NCI-H748 (cell line): Measurements from ENCODE around the gene ZNF83.

Experiments
- DNase-seq: peaks from one replicate; lab custom pipeline; 2025; ENCODE audit not compliant: unreplicated experiment; lab: John Stamatoyannopoulos, UW

The ZNF83 gene

DNA sequence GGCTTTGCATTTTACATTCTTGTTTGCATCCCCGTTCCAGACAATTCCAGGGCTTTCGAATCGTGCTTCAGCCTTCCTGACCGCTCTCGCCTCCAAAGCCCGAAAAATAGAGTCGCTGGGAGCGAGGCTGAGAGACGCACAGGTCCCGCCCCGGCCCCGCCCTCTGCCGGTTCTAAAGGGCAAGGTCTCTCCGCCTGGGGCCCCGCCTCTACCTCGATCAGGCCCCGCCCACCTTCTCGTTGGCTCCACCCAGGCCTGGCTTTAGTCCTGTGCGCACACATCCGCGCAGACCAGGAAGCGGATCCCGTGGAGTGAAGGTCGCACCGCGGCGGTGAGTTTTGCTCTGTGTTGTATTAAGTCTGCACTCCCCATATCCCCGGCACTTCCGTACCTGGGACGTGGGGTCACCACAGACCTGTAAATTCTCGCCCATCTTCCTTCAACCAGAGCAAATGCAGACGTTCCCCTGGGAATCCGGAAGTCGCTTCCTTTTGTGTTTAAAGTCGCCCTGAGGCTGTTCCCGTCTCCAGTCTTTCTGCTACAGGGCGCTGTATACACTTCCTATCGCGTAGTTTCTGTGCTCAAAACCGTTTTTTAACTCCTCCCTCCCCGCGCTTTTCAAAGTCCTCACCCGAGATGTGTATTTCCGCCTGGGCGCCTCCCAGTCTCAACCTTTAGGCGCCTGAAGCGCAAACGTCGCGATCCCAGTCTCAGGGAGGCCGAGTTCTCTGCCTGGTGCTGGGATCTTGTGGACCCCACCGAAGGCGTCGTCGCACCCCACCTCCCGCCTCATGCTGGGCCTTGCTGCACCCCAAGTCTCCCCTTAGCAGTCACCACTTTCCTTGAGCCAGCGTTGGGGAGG, 67.9 kb downstream of the ZNF83 start, which contains the start of gene ZNF701:
TSS of gene ZNF701 (plus strand) at position 288 of the 862 bp plus-strand sequence. CDS start 3,861 bp downstream, outside the sequence.
- peak; percentile 94 for DNase-seq

DNA sequence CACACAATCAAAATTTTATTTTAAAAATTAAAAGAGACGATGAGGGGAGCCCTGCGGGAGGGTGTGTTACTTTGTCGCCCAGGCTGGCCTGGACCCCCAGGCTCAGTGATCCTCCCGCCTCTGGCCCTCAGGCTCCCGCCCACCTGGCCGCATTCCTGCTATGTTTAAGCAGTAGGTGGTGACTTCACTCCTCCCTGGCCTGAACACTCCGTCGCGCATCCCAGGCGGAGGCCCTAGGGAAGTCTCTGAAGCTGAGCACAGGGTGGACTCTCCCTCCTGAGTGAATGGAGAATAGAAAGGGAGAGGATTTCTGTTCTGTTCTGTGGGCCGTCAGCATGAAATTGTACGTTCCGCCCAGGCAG, 68.5 kb downstream of the ZNF83 start:
- DNase-seq = peak; percentile 83

- no peak for DNase-seq
Measured at GRCh38 chr19:52567921-52568320, 70.2 kb downstream of the ZNF83 start.

GRCh38 chr19:52566588-52566987, 71.6 kb downstream of the ZNF83 start:
- no peak for DNase-seq

- no peak for DNase-seq
Measured at GRCh38 chr19:52566121-52566520, 72.0 kb downstream of the ZNF83 start.
